DMS 273 treated with DMSO at 0.1 percent for 48 hours (cell line): ENCODE data around the gene NKX2-2.

Experiments used
- DNase-seq: peaks from one replicate; lab custom pipeline; 2025; lab: John Stamatoyannopoulos, UW

Gene NKX2-2

GRCh38 chr20:21513881-21514540 lies at the start of gene NKX2-2:
Gene NKX2-2, minus strand, starts transcription at chr20:21514064. Its CDS starts 395 bp downstream, at chr20:21513669.
- DNase-seq = peak; percentile 30

- DNase-seq = no peak
Observed at GRCh38 chr20:21562656-21563055, 48.8 kb upstream of the NKX2-2 start.

- no peak for DNase-seq
Observed at GRCh38 chr20:21559305-21559704, 45.4 kb upstream of the NKX2-2 start.

- DNase-seq = no peak
Observed at GRCh38 chr20:21557241-21558020, 43.6 kb upstream of the NKX2-2 start.

- DNase-seq = no peak
Observed at GRCh38 chr20:21556398-21556797, 42.5 kb upstream of the NKX2-2 start.

- no peak for DNase-seq
Observed at GRCh38 chr20:21555470-21556120, 41.7 kb upstream of the NKX2-2 start.

- DNase-seq = no peak
Observed at GRCh38 chr20:21554985-21555384, 41.1 kb upstream of the NKX2-2 start.

GRCh38 chr20:21554376-21554890 lies 40.6 kb upstream of the NKX2-2 start:
- no peak for DNase-seq

DNA sequence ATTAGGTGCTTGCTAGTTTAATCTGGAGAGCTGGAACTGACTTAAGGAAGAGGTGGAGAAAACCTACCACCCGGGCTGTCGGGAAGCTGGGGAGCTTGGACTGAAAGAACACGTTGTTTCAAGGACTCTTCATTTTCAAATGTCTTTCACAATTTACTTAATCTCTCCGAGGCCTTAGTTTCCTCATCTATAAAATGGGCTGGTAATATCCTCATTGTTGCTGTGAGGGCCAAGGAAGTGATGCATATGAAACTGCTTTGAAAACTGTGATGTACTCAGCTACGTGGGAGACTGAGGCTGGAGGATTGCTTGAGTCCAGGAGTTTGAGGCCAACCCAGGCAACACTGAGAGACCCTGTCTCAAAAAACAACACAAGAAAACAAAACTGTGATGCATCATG lies 36.7 kb upstream of the NKX2-2 start:
- DNase-seq = no peak

- DNase-seq = no peak
Observed at GRCh38 chr20:21548390-21549035, 34.6 kb upstream of the NKX2-2 start.

DNA sequence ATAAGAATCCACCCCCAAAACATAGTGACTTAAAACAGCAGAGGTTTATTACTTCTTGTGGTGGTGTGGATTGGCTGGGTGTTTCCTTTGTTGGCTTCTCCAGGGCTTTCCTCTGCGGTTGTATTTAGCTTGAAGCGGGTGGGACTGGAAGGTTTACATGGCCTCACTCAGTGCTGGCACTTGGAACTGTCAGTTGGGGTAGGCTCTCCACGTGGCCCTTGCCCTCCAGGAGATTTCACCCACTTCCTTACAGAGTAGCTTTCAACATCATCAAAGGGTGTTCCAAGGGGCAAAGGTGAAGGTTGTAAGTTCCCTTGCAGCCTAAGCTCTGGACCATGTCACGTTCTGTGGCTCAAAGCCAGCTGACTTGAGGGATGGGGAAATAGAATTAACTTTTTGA lies 32.5 kb upstream of the NKX2-2 start:
- DNase-seq = no peak

- DNase-seq = no peak
Observed at GRCh38 chr20:21539512-21539911, 25.6 kb upstream of the NKX2-2 start.

DNA sequence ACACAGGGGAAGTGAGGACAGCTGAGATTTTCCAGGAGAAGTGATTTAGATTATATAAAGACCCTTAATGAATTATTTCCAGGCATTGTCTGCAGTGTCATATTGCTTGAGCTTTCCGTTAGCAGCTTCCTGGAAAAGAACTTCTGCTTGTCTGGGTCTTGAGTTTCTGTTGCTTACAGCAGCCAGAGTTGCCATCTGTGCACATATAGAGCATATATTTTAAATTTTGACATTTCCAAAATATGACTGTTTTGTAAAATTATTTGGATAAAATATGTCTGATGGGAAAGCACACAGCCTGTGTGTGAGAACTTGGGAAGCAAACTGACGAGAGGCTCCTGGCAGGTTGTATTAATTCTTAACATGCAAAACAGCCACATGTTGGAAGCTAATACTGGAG lies 21.0 kb upstream of the NKX2-2 start:
- no peak for DNase-seq

DNA sequence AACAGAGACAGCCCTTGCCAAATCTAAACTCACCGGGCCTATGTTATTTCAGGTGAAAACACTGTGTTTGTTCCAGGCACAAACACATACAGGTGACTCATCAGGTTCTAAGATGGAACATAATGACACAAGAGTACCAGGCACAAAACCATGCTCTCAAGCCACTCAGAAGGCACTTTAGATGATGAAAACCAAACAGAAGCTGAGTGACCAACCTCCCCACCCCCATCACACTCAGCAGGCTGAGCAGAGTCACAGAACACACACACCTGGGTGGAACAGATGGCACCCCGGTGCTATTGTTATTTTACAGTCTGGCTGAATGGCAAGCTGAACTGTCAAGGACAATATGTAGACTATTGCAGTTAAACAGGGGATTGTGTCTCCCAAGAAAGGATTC lies 20.6 kb upstream of the NKX2-2 start:
- DNase-seq = no peak

- DNase-seq = no peak
Observed at GRCh38 chr20:21529863-21530262, 16.0 kb upstream of the NKX2-2 start.

GRCh38 chr20:21528870-21529269 lies 15.0 kb upstream of the NKX2-2 start:
- DNase-seq = no peak

DNA sequence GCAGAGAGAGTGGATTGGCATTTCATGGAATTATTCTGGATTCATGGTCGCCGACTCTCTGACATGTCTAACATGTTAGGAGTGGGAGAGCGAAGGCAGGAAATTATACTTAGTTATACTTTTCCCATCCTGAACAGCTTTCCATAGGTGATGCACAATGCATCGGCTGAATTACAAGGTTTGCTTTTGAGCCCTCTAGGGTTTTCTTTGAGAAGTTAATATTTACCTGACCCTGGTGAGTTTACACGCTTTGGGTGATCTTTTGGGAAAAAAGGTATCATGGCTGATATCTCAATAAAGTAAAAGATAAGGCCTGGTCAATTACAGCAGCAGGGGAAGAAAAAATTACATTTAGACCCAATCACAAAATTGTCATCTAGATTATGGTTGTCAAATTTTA lies 14.0 kb upstream of the NKX2-2 start:
- no peak for DNase-seq

- DNase-seq = no peak
Observed at GRCh38 chr20:21526776-21527175, 12.9 kb upstream of the NKX2-2 start.

DNA sequence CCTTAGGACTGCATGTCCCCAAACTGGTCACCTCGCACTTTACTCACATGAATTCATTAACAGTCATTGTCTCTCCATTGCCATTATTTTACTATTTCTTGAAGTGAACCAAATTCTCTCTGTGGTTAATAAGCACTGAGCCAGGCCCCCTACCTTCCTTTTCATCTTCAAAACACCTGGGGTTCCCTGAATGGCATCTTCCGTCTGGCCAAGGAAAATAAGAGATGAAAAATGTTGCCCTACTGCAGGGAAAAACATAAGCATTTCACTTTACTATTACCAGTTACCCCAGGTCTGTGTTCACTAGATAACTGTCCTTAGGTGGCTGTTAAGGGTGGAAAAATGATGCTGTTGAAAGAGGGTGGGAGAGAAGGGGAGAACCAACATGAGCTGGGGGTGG lies 10.0 kb upstream of the NKX2-2 start:
- DNase-seq = no peak

DNA sequence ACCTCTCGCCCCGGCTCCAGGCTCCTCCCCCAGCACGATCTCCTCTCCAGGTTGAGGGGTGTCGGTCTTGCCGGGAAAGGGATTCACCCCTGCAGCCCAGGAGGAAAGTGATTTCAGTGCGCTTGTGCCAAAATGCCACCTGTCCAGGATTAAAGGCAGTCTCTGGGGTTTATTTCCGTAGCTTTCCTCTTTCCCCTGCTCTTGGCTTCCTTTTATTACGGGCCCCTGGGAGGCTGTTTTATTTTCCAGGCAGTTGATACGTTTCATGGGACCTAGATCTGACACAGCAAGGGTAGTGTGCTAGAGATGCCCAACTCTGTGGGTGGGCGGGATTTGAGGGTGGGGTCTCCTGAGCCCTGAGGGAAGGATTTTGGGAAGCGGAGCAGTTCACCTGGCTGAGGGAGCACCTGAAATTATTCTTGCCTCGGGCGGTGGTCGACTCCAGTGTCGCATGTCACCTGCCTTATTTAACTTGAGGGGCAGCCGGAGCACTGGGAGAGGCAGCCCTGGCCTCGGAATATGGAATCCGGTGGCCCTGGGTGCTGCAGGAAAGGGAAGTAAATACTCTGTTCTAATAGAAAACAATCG lies 9.5 kb upstream of the NKX2-2 start:
- no peak for DNase-seq

DNA sequence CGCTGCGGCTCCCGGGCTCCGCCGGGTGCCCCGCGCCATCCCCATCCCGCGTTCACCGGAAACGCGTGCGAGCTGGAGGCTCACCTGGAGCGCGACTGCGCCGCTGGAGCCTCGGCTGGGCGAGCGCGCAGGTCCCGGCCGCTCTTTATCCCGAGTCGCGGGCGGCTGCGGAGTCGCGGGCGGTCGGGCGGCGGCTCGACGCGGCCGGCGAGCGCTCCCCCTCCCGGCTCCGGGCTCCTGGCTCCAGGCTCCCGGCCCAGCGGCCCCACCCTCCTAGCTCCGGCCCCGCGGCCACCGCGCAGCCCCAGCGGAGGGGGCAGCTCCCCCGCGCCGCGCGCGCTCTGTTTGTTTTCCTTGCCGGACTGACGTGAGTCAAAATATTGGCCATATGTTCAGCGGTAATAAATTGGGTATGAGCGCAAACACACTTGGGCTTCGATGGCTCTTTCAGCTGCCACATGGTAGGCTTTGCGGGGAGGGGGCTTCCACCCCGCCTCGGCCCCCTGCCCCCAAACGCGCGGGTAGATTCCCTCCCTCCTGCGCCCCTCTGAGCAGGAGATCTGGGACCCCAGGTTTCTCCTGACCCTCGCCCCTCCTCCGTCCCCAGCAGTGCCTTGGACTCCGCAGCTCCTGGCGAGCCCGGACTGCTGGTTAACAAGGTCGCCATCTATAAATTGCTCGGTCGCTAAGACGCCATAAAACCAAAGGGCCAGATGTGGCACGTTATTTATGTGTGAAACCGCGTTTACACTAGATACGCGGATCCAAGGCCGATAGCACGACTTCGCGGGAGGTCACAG lies 8.8 kb upstream of the NKX2-2 start:
- DNase-seq = peak; percentile 45
